ENCODE measurements around the gene TRIP10.
"Not testable (repeated sequence)": the region's sequence is repeated elsewhere in the genome, so short reads cannot be mapped to it uniquely, and the experiment has no call there.

DNA sequence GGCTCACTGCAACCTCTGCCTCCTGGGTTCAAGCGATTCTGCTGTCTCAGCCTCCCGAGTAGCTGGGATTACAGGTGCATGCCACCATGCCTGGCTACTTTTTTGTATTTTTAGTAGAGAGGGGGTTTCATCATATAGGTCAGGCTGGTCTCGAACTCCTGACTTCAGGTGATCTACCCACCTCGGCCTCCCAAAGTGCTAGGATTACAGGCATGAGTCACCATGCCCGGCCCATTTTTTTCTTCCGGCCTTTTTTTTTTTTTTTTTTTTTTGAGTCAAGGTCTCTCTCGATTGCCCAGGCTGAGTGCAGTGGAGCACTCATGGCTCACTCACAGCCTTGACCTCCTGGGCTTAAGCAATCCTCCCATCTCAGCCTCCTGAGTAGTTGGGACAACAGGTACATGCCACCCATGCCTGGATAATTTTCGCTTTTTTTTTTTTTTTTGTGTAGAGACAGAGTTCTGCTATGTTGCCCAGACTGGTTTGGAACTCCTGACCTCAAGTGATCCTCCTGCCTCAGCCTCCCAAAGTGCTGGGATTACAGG lies 22.8 kb downstream of the TRIP10 start:
- TF ChIP-seq POLR2A, POLR2AphosphoS5 (IDR thresholded peaks at IDR 0.05; ENCODE audit: low read depth, low read length): not testable (repeated sequence)
